HG02759 (cell line): ENCODE results near the gene PARP4.
A peak's percentile ranks its signal among the peaks of the same experiment; 100 is the strongest.
"Not testable (repeated sequence)": the region's sequence is repeated elsewhere in the genome, so short reads cannot be mapped to it uniquely, and the experiment has no call there.

Experiments
- ATAC-seq: cut with Tn5 transposase; IDR thresholded peaks from one replicate; pipeline ENCODE4 v1.9.1; 2021; ENCODE audit warnings: mild to moderate bottlenecking, moderate library complexity; ENCODE audit not compliant: unreplicated experiment

Gene PARP4

DNA sequence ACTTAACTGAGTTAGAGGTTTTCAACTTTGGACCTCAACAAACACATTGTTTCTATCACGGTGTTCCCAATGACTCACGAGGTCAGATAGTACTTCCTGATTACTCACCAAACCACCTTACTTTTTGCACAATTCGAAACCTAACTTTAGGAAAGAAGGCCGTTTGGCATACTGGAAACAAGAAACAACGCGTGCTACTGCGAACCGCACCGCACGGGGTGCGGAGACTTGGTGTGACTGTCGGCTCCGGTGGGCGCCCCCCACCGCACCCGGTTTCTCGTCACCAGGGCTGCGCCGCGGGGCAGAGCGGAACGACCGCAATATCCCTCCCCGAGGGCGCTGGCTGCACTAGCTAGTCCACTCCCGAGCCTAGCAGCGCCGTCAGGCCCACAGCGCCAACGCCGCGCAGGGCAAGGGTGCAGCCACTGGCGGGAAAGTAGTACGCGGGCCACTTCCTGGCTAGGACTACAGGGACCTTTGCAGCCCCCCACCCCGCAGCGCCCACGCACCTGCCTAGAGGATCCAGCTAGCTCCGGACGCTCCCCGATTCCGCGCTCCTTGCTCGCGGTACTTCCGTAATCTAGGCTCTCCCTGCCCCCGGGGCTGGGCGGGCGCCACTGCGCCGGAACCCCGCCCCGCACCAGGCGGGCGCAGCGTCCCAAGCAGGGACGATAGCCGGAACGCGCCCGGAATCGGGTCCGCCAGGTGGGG is at the start of gene PARP4:
TSS of gene PARP4 (minus strand) at position 582 of the 711 bp plus-strand sequence. CDS start 9,002 bp downstream, outside the sequence.
- peak; percentile 86 for ATAC-seq

DNA sequence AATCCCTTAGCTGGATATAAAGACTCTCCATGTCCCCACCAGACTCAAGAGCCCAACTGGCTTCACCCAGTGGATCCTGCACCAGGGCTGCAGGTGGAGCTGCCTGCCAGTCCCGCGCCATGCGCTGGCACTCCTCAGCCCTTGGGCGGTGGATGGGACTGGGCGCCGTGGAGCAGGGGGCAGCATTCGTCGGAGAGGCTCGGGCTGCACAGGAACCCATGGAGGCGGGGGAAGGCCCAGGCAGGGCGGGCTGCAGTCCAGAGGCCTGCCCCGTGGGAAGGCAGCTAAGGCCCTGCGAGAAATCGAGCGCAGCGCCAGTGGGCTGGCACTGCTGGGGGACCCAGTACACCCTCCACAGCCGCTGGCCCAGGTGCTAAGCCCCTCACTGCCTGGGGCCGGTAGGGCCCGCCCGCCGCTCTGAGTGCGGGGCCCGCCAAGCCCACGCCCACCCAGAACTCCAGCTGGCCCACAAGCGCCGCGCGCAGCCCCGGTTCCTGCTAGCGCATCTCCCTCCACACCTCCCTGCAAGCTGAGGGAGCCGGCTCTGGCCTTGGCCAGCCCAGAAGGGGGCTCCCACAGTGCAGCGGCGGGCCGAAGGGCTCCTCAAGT is 48.1 kb upstream of the PARP4 start:
- ATAC-seq: not testable (repeated sequence)

DNA sequence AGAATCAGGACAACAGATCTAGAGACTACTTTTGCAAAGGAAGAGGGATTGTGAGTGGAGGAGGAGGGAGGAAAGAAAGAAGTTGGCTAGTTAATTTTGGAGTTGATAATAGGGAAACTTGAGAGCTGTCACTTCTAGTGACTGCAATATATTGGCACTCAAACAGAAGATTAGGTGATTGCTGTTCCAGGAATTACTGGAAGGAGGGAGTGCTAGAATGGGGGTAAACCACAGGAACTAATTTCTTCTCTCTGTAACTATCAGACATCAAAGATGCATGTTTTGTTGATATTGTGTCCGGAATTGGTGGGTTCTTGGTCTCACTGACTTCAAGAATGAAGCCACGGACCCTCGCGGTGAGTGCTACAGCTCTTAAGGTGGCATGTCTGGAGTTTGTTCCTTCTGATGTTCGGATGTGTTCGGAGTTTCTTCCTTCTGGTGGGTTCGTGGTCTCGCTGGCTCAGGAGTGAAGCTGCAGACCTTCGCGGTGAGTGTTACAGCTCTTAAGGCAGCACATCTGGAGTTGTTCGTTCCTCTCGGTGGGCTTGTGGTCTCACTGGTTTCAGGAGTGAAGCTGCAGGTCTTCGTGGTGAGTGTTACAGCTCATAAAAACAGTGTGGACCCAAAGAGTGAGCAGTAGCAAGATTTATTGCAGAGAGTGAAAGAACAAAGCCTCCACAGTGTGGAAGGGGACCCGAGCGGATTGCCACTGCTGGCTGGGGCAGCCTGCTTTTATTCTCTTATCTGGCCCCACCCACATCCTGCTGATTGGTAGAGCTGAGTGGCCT is 47.0 kb upstream of the PARP4 start:
- ATAC-seq: not testable (repeated sequence)

DNA sequence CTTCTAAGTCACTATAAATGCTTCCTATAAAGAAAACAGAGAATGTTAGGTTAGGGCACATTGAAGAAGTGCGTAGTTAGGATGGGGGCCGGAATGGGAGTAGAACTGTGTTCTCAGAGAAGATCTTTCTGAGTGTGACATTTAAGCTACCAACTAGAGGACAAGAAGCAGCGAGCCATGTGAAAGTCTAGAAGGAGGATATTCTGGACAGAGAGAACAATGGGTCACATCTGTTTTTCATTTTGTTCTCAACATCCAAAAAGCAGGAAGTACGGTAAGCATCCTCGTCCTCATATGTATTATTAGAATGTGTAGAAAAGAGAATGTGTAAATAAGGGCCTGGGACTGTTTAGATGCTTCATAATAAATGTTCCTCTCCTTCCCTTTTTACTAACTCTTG is 44.5 kb upstream of the PARP4 start:
- no peak for ATAC-seq

DNA sequence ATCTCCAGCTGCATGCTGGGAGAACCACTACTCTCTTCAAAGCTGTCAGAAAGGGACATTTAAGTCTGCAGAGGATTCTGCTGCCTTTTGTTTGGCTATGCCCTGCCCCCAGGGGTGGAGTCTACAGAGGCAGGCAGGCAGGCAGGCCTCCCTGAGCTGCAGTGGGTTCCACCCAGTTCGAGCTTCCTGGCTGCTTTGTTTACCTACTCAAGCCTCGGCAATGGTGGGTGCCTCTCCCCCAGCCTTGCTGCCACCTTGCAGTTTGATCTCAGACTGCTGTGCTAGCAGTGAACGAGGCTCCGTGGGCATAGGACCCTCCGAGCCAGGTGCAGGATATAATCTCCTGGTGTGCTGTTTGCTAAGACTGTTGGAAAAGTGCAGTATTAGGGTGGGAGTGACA is 41.3 kb upstream of the PARP4 start:
- not testable (repeated sequence) for ATAC-seq

DNA sequence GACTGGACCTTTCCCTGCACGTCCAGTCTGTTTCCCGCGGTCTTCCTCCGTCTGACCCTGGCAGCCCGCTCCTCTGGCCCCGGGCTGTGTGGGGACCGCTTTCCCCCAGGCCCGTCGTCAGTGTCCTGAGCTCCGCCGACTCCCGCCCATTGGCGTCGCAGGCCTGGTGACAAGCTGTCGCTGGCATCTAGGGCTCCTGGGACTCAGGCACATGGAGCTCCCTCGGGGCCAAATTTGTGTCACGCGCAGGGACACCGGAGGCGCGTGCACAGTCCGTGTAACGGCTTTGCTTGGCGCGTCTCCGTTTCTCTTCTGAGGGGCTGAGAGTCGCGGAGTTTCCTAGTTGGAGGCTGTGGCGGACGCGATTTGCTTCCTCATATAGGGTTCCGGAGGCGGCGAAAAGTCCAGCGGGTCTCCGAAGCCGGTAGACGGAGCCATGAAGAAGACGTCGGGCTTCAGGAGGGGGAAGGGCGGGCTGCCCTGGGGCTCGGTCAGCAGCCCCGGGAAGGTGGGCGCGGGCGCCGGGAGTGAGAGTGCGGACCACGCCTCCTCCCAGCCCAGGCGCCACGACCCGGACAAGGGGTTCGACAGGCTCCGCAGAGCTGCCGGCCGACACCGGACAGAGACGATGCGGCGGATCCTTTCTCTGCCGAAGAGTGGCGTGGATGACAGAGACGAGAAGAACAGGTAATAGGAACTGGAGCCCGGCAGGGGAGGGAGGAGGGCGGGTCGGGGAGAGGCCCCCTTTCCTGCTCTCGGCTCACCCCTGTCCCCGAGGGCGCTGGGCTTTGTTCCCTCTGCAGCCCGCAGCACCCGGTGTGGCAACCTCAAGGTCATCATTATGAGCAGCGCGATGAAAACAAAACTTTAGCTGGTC is 29.1 kb upstream of the PARP4 start:
- peak; percentile 53 for ATAC-seq

DNA sequence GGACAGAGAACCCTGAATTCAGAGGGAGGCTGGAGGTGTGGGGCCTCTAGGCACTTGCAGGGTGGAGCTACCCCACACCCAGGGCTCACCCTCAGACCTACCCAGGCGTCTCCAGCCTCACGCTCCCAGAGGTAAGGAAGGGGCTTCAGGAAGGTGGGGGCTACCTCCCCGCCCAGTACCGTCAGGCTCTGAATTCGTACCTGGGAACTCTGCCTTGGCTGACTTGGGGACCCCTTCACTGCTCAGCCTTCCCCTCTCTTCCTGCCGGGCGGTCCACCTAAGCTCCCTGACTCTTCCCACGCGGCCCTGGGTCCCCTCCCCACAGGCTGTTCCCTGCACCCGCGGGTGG is 28.5 kb upstream of the PARP4 start:
- ATAC-seq: no peak

DNA sequence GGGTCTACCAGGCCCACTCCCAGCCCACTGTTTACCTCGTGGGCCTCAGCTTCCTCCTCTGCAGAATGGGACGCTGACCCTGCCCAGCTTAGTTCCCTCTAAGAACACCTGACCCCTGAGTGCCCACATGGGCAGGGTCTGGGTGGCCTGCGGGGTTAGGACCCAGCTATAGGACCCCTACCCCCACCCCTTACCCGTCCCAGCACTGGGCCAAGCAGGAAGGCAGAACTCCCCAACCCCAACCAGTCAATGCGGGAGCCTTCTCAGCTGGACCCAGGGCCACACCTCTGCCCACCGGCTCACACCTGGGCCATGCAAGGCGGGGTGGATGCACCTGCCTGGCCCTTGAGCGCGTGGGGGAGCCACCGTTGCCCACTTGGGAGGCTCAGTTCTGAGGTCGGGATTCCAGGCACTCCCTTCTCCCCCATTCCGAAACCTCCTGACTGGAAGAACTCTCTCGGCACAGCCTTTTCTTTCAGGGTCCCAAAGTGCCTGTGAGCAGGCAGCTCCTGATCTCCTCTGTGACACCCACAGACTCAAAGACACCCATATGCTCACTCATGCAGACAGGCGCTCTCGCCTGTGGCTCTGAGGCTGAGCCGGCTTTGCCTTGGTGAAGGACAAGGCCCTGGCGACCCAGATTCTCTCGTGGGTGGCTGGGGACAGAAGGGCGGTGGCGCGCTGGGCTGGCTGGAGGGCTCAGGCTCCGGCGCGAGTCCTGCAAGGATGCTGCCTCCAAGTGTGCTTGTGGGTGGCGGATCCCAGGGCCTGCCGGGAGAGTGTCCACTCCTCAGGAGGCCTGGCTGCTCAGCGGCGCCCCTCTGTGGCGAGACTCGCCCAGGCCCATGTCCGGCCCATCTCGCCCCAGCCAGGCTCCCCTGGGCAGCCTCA is 27.9 kb upstream of the PARP4 start:
- no peak for ATAC-seq

DNA sequence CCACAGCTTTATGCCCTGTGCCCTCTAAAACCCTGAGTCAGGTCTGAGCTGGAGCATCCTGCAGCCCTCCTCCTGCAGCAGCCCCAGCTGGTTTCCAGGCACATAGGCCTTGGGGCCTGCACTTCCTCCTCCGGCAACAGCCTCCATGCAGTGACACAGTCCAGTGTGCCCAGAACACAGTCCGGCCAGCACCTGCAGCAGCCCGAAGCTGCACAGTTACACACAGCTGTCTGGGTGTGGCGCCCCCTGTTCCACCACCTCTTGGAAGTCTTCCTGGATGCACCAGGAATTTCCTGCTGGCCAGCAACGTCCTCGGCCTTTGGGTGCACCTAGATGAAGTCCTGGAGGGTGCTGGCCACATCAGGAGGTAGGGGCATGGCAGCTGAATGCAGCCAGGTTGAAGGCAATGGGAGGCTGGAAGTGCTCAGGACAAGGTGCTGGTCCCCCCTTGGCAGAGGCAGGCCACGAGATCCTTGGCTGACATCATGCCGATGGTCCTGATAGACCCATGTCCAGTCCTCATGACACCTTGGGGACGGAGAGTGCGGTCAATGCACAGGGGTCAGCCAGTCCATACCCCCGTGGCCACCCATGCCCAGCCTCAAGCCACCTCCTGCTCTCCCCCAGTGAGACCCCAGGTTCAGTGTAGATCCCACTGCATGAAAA is 27.1 kb upstream of the PARP4 start:
- ATAC-seq: no peak

DNA sequence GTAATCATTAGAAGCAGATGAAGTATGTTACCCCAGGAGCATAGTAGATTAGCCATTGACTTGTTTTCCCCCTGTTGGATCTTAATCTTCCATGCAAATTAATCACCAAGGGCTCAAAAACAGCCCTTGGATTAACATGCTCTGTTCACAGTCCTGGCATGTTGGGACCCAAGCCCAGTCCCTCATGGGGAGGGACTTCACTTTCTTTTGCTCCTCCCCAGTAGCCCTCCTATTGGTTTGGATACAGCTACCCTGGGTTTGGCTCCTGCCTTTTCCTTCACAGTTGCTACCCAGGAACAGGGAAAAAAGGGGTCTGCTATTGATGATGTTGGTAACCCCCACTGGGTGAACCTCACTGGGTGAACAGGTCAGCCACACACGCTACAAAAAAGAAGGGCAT is 16.9 kb upstream of the PARP4 start:
- ATAC-seq: no peak

DNA sequence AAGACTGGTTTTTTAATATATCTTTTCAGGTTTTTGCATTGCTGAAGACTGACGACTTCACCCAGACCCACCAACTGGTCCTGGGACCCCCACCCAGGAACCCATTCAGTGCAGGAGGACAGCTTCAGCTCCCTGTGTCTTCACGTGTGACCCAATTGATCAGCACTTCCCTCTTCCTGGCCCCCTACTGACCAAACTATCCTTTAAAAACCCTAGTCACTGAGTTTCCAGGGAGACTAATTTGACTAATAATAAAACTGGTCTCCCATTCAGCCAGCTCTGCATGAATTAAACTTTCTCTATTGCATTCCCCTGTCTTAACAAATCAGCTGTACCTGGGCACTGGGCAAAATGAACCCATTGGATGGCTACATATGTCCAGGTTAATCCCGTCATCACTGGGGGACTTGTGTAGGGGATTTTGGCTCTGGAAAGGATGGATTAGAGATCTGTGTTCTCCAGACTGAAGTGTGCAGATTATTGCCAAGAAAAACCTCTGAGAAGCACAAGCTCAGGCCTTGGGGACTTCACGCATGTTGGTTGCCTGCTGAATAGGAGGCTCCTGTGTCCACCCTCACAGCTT is 16.3 kb upstream of the PARP4 start:
- ATAC-seq: no peak

DNA sequence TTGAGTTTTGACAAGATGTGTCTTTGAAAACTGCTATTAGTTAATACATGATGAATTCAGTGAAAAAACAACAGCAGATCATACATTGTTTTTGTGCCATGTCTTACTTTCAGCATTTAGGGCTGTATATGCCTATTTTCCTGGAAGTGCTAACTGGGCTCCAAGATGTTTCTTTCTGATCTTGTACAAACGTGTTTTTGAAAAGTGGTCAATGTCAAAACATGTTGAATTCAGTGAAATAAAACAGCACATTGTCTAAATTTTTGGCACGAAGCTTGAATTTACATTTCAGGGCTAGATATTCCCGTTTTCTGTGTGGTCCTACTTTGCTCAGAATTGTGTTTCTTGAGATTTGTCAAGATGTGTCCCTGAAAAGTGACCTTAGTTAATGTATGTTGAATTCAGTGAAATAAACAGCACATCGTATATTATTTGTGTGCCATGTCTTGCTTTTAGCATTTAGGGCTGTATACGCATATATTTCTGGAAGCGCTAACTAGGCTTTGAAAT is 14.7 kb upstream of the PARP4 start:
- ATAC-seq: no peak

DNA sequence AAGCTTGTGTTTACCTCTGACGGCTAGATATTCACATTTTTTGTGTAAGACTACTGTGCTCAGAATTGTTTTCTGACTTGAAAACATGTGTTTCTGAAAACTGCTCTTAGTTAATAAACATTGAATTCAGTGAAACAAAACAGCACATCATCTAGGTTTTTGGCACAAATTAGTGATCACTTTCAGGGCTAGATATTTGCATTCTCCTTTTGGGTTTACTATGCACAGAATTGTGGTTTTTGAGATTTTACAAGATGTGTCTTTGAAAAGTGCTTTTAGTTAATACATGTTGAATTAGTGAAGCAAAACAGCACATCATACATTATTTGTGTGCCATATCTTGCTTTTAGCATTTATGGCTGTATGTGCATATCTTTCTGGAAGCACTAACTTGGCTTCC is 8.2 kb upstream of the PARP4 start:
- ATAC-seq: no peak

DNA sequence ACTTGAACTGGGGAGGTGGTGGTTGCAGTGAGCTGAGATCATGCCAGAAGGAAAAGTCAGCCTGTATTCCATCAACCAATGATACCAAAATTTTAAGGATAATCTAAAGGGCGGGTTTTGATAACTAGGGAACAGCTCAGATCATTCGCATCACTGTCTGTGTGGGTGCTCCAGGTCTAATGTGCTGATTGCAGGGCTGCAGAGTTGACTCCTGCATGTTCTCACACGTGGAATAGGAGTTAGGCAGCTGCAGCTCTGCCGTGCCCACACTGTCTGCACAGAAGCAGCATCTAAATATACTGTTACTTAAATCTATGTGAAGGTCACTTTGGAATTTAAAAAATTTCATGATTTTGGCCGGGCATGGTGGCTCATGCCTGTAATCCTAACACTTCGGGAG is 4.3 kb upstream of the PARP4 start:
- no peak for ATAC-seq

DNA sequence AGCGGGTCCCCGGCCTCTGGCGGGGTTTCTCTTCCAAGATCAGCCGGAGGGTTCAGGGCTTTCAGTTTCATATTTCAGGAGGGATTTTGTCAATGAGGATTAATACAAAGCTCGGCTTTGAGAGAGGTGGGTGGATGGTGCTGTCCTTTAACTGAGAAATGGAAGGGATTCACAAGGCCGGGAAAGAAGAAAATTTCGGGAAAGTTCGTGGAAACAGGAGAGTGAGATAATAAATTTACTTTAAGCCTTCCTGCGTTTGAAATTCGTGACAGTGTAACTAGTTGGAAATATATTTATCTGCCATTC is 283 bp upstream of the PARP4 start:
- no peak for ATAC-seq

DNA sequence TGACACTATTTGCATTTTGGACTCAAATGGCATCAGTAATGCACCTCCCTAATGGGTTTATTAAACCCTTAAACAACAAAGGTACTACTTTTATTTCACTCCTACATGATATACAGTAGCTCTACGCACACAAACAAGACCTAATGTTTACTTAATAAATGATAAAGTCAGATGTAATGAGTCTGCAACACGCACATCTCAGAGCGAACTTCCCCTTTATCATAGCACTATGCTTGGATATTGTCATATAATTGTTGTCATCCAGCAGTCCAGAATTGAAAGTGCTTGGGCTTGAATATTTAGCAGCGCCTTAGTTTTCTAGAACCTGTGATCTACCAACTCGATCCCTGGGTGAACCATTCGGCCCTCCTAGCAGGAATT is 772 bp downstream of the PARP4 start:
- ATAC-seq: peak; percentile 1

DNA sequence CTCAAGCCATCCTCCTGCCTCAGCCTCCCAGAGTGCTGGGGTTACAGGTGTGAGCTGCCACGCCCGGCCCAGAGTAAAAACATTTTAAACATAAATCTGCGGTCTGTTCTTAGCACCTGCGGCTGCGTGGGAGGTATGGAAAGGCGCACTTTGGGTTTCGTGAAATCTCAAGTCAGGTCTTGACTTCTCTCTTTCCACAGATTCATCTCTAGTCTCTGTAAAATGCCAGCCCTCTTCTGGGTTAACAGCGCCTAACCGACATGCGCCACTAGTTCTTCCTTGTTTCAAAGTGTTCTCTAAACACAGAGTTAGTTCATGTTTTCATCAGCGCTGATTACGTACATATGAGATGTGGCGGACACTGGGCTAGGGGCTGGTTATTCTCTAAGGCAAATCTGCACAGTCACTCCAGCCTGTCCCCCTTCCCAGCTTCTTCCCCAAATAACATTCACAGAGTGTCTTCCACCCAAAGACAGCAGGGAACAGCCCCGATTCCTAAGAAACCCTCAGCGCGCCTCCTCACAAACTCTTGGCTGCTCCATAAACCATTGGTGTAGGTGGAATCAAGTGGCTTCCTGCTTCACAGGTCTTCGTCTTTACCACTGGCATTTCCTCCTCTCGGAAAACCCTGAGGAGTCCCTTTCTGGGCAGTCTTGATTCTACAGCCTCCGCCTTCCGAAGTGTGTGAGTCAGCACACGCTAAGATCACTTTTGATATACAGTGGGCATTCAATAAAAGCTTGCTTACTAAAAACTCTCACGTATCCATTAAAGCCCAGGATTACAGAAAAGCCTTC is 1.4 kb downstream of the PARP4 start:
- ATAC-seq: peak; percentile 39

DNA sequence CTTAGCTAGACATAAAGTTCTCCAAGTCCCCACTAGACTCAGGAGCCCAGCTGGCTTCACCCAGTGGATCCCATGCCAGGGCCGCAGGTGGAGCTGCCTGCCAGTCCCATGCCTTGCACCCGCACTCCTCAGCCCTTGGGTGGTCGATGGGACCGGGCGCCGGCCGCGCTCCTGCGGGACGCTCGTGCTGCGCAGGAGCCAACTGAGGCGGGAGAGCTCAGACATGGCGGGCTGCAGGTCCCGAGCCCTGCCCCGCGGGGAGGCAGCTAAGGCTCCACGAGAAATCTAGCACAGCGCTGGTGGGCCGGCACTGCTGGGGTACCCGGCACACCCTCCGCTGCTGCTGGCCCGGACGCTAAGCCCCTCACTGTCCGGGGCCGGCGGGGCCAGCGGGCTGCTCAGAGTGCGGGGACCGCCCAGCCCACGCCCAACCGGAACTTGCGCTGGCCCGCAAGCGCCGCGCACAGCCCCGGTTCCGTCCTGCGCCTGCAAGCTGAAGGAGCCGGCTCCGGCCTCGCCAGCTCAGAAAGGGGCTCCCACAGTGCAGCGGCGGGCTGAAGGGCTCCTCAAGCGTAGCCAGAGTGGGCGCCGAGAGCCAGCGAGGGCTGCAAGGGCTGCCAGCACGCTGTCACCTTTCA is 5.8 kb downstream of the PARP4 start:
- ATAC-seq: no peak
